ENCODE measurements around the gene HIVEP3.

Gene HIVEP3

GRCh38 chr1:41892301-41892781, 26.4 kb downstream of the HIVEP3 start:
- no peak for DNase-seq (ENCODE audit: low read depth)

- DNase-seq (ENCODE audit: low read depth) = no peak
Observed at GRCh38 chr1:41891199-41891896, 27.4 kb downstream of the HIVEP3 start.

GRCh38 chr1:41890825-41891198, 27.9 kb downstream of the HIVEP3 start:
- DNase-seq (ENCODE audit: low read depth) = no peak

- DNase-seq (ENCODE audit: low read depth) = no peak
Observed at GRCh38 chr1:41889506-41890414, 29.0 kb downstream of the HIVEP3 start.

- DNase-seq (ENCODE audit: low read depth) = no peak
Observed at GRCh38 chr1:41888756-41889155, 30.0 kb downstream of the HIVEP3 start.

- no peak for DNase-seq (ENCODE audit: low read depth)
Observed at GRCh38 chr1:41887365-41887764, 31.4 kb downstream of the HIVEP3 start.

- DNase-seq (ENCODE audit: low read depth) = no peak
Observed at GRCh38 chr1:41884256-41885230, 34.2 kb downstream of the HIVEP3 start.

GRCh38 chr1:41883507-41883906, 35.2 kb downstream of the HIVEP3 start:
- no peak for DNase-seq (ENCODE audit: low read depth)

GRCh38 chr1:41882486-41882885, 36.2 kb downstream of the HIVEP3 start:
- no peak for DNase-seq (ENCODE audit: low read depth)

- no peak for DNase-seq (ENCODE audit: low read depth)
Observed at GRCh38 chr1:41882068-41882477, 36.6 kb downstream of the HIVEP3 start.

- DNase-seq (ENCODE audit: low read depth) = no peak
Observed at GRCh38 chr1:41880950-41881885, 37.5 kb downstream of the HIVEP3 start.

GRCh38 chr1:41880261-41880660, 38.5 kb downstream of the HIVEP3 start:
- DNase-seq (ENCODE audit: low read depth) = no peak

GRCh38 chr1:41879617-41880016, 39.1 kb downstream of the HIVEP3 start:
- DNase-seq (ENCODE audit: low read depth) = no peak

- no peak for DNase-seq (ENCODE audit: low read depth)
Observed at GRCh38 chr1:41878911-41879310, 39.8 kb downstream of the HIVEP3 start.

- no peak for DNase-seq (ENCODE audit: low read depth)
Observed at GRCh38 chr1:41878495-41878894, 40.2 kb downstream of the HIVEP3 start.

- DNase-seq (ENCODE audit: low read depth) = no peak
Observed at GRCh38 chr1:41876576-41877445, 41.9 kb downstream of the HIVEP3 start.

GRCh38 chr1:41875487-41875886, 43.2 kb downstream of the HIVEP3 start:
- no peak for DNase-seq (ENCODE audit: low read depth)

- no peak for DNase-seq (ENCODE audit: low read depth)
Observed at GRCh38 chr1:41874903-41875411, 43.8 kb downstream of the HIVEP3 start.

- no peak for DNase-seq (ENCODE audit: low read depth)
Observed at GRCh38 chr1:41874151-41874719, 44.5 kb downstream of the HIVEP3 start.
